ENCODE results near the gene SRRM3.

GRCh38 chr7:76315364-76315763 lies 113.7 kb downstream of the SRRM3 start:
- TF ChIP-seq TAF1 (IDR thresholded peaks at IDR 0.05; ENCODE audit: low read depth, low read length) (no peak), POLR2AphosphoS5 (IDR thresholded peaks at IDR 0.05; ENCODE audit: low read depth, low read length) (no peak), POU2F2 (IDR thresholded peaks at IDR 0.05; ENCODE audit: low read depth, low read length) (no peak), POLR2A (IDR thresholded peaks at IDR 0.05; ENCODE audit: low read depth, low read length) (no peak), SPI1 (IDR thresholded peaks at IDR 0.05; ENCODE audit: low read depth, low read length) (no peak), PAX5 (IDR thresholded peaks at IDR 0.05; ENCODE audit: insufficient read depth, low read length, severe bottlenecking) (no peak)

All from GM12891 (cell line).